Left lung (tissue), 10 donors: Measurements from ENCODE around the gene DGKB. TPM values are rescaled to one million over a fixed set of nuclear protein-coding genes. Genes with fewer than 3 reads are reported as not detected.

ENCODE experiments used
- ATAC-seq: fragments of 200-7000 bp; cut with Tn5 transposase; one replicate; pipeline ENCODE4 v1.9.1; 2020; ENCODE audit warnings: moderate library complexity
- DNase-seq, 4 donors: peaks; one replicate each; pipeline ENCODE4 v3.0.0-alpha.2; 2013 to 2020
- H3K27ac ChIP-seq, 2 donors: fragments of 200-600 bp; sonication (generic) in 1 of 2; one replicate each; pipeline versions ENCODE4 v1.5.0 to v1.8.0; 2020 to 2021
- H3K27me3 ChIP-seq, 2 donors: fragments of 200-600 bp; sonication (generic) in 1 of 2; one replicate each; pipeline versions ENCODE4 v1.5.0 to v1.8.0; 2020 to 2021
- H3K36me3 ChIP-seq, 2 donors: fragments of 200-600 bp; sonication (generic) in 1 of 2; one replicate each; pipeline versions ENCODE4 v1.5.0 to v1.8.0; 2020 to 2021
- H3K4me1 ChIP-seq, 2 donors: fragments of 200-600 bp; one replicate each; pipeline ENCODE4 v1.8.0; 2021
- H3K4me3 ChIP-seq, 2 donors: fragments of 200-600 bp; sonication (generic) in 1 of 2; one replicate each; pipeline versions ENCODE4 v1.5.0 to v1.8.0; 2020 to 2021; ENCODE audit warnings: mild to moderate bottlenecking in 1 of 2
- H3K9me3 ChIP-seq, 2 donors: fragments of 200-600 bp; sonication (generic) in 1 of 2; one replicate each; pipeline versions ENCODE4 v1.5.0 to v1.8.0; 2020 to 2021
- intact Hi-C, 2 donors: fragments of 100-400 bp; cut with DNase I; formaldehyde crosslinking; loops; one replicate each; pipeline versions ENCODE4 v1.11.2 to v1.14.2; 2022
- polyA plus RNA-seq, 6 donors: library from polyadenylated mRNA; unstranded; fragments of 120-200 nt; gene quantifications; one replicate each; pipeline ENCODE4 v1.2.1, GENCODE V29; 2013; ENCODE audit not compliant: insufficient read length in 6 of 6
- total RNA-seq, 2 donors: library from RNA; stranded (reverse); fragmentation: NEBNext Ultra II Directional; extraction: Animal tissue kit (Norgen Biotek cat#: 25700); gene quantifications; one replicate each; pipeline ENCODE4 v1.2.1, GENCODE V29; 2021
- TF ChIP-seq, protein P1 (sequence below), 2 donors: fragments of 200-600 bp; sonication (generic) in 1 of 2; IDR thresholded peaks; one replicate each; pipeline versions ENCODE4 v1.5.0 to v1.8.0; 2021; ENCODE audit warnings: antibody characterized with exemption in 2 of 2
- donor health status: DM: no; HTN: yes; CAD: no.
- donor health status: DM: no; HTN: no; CAD: no.

DGKB gene
- total and polyA plus RNA-seq, 8 donors: 0.15 to 0.31 (median 0.27) TPM; not detected in 1

DNA sequence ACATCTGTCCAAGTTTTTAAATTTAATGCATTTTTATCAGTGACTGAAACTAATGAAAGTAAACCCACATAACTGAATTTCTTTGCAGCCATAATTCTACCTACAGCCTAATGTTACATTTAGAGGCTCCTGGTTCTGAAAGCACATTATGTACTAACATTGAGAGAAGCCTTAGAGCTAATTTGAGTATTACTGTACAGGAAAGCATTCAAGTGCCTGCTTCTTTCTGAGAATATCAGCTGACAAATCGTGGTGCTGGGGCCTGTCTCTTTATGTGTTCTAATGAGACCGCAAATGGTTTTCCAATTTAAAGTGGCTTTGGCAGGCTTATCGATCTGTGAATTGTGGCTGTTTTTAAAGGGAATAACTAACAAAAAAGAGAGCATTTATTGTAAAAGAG, 32.3 kb upstream of the DGKB start:
- H3K27ac ChIP-seq: no peak overlapping the region
- no peaks in the 10 kb centered on the region for H3K9me3 ChIP-seq
- no peak overlapping the region for H3K4me3 ChIP-seq
- TF ChIP-seq, protein P1, sequence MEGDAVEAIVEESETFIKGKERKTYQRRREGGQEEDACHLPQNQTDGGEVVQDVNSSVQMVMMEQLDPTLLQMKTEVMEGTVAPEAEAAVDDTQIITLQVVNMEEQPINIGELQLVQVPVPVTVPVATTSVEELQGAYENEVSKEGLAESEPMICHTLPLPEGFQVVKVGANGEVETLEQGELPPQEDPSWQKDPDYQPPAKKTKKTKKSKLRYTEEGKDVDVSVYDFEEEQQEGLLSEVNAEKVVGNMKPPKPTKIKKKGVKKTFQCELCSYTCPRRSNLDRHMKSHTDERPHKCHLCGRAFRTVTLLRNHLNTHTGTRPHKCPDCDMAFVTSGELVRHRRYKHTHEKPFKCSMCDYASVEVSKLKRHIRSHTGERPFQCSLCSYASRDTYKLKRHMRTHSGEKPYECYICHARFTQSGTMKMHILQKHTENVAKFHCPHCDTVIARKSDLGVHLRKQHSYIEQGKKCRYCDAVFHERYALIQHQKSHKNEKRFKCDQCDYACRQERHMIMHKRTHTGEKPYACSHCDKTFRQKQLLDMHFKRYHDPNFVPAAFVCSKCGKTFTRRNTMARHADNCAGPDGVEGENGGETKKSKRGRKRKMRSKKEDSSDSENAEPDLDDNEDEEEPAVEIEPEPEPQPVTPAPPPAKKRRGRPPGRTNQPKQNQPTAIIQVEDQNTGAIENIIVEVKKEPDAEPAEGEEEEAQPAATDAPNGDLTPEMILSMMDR (IDR thresholded peaks at IDR 0.05): no peak
- ATAC-seq (no peak), DNase-seq (no peak)
- no peaks in the 10 kb centered on the region for H3K36me3 ChIP-seq
- intact Hi-C loops: no loop called here
- H3K27me3 ChIP-seq: no peaks in the 10 kb centered on the region
- H3K4me1 ChIP-seq: no peaks in the 10 kb centered on the region

DNA sequence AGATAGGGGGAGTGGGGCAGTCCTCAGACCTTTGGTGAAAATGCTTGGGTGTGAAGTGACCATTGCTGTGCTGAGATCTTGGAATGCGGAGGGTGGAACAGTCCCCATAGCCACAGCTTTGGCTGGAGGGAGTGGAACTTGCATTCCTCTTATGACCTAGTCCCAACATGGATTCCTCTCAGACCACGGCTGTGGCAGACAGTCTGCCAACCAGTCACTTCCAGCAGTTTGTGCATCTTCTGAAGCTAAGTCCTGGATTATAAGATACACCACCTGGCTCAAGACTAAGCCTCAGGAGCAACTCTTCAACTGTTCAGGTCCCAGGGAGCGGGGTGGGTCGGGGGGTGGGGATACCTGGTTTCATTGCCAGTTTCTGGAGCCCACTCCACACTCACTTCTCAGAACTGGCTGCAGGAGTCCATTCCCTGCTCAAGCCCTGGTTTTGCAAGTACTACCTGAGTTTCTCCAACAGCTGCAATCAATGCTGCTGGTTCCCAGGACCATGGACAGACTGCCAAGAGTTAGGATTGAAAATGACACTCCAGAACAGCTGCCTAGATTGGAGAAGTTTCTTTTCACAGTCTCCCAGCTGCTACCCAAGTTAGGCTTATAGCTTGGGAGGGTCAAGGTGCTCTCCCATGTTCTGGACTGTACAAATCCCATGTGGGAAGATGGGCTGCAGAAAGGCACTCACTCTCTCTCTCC, 29.1 kb upstream of the DGKB start:
- no peaks in the 10 kb centered on the region for H3K4me1 ChIP-seq
- H3K9me3 ChIP-seq: no peaks in the 10 kb centered on the region
- DNase-seq (no peak), ATAC-seq (no peak)
- H3K27ac ChIP-seq: no peak overlapping the region
- no peak overlapping the region for H3K4me3 ChIP-seq
- H3K36me3 ChIP-seq: no peaks in the 10 kb centered on the region
- no peaks in the 10 kb centered on the region for H3K27me3 ChIP-seq
- intact Hi-C loops: no loop called here
- TF ChIP-seq, protein P1 (IDR thresholded peaks at IDR 0.05): no peak

DNA sequence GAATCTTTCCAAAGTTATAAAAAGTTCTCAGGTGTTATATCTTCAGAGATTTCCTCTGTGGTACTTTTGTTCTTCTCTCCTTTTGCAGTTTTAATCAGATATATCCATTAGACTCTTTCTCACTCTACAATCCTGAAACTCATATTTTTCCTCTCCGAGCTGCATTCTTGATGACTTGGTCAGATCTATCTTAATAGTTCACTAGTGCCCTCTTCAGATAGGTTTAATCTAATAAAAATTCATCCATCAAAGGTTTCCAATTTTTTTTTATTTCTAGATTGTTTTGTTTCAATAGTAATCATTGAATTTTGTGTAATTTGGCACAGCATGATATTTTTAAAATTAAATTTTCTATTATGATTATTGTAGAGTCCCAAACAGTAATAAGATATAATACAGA, 21.8 kb upstream of the DGKB start:
- Histone ChIP-seq H3K27ac (no peak overlapping the region), H3K27me3 (no peaks in the 10 kb centered on the region), H3K4me1 (no peaks in the 10 kb centered on the region), H3K9me3 (no peaks in the 10 kb centered on the region), H3K4me3 (no peak overlapping the region), H3K36me3 (no peaks in the 10 kb centered on the region)
- DNase-seq (no peak), ATAC-seq (no peak)
- TF ChIP-seq, protein P1 (IDR thresholded peaks at IDR 0.05): no peak
- intact Hi-C loops: no loop called here

DNA sequence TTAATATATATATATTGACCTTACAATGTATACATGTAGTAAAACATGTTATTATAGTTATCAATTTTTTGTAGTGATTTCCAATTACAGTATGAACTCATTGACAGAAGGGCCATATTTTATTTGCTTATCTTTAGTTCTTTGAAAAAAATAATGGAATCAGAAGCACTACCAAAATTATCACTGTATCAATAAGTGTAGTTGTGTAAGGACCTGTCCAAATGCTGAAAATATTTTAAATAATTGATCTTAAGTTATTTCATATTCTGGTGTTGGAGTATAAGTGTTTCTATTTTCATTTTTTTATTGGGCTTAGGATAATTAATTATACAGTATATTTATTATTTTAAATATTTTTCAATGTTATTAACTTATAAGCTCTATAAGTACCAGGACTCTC, 8.5 kb upstream of the DGKB start:
- Histone ChIP-seq H3K27ac (no peak overlapping the region), H3K27me3 (no peaks in the 10 kb centered on the region), H3K4me1 (no peaks in the 10 kb centered on the region), H3K4me3 (no peak overlapping the region), H3K36me3 (no peaks in the 10 kb centered on the region), H3K9me3 (peaks cover 0 to 4% of the 10 kb centered on the region in 2 donors)
- TF ChIP-seq, protein P1 (IDR thresholded peaks at IDR 0.05): no peak
- ATAC-seq (no peak), DNase-seq (no peak)
- intact Hi-C loops: no loop called here

DNA sequence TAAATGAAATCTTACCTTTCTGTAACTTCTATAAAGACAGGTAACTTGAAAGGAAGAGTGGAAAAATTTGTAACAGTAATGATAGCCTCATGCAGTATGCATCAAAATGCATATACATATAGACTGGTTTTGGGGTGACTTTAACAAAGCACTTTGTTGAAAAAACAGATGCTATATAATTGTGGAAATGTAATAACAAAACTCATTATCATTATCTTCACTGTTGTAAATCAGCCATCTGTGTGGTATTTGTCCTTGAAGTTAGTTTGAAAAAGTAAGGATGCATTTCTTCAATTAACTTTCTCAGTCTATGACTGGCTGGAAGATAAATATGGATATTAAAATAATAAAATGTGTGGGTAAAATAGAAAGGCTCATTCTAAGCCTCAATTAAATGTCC, 6.1 kb upstream of the DGKB start:
- no peaks in the 10 kb centered on the region for H3K27me3 ChIP-seq
- TF ChIP-seq, protein P1 (IDR thresholded peaks at IDR 0.05): no peak
- intact Hi-C loops: no loop called here
- no peaks in the 10 kb centered on the region for H3K36me3 ChIP-seq
- H3K4me1 ChIP-seq: no peaks in the 10 kb centered on the region
- no peaks in the 10 kb centered on the region for H3K9me3 ChIP-seq
- H3K27ac ChIP-seq: no peak overlapping the region
- ATAC-seq (no peak), DNase-seq (no peak)
- H3K4me3 ChIP-seq: no peak overlapping the region
